NCI-H524 (cell line): ENCODE measurements around the gene DSCAML1.
A peak's percentile ranks its signal among the peaks of the same experiment; 100 is the strongest.

ENCODE experiments used
- DNase-seq, 2 experiments: peaks; one replicate each; lab custom pipeline; 2025; lab: John Stamatoyannopoulos, UW

DSCAML1 gene

GRCh38 chr11:117547195-117547850 lies 249.7 kb downstream of the DSCAML1 start:
- no peak for DNase-seq

DNA sequence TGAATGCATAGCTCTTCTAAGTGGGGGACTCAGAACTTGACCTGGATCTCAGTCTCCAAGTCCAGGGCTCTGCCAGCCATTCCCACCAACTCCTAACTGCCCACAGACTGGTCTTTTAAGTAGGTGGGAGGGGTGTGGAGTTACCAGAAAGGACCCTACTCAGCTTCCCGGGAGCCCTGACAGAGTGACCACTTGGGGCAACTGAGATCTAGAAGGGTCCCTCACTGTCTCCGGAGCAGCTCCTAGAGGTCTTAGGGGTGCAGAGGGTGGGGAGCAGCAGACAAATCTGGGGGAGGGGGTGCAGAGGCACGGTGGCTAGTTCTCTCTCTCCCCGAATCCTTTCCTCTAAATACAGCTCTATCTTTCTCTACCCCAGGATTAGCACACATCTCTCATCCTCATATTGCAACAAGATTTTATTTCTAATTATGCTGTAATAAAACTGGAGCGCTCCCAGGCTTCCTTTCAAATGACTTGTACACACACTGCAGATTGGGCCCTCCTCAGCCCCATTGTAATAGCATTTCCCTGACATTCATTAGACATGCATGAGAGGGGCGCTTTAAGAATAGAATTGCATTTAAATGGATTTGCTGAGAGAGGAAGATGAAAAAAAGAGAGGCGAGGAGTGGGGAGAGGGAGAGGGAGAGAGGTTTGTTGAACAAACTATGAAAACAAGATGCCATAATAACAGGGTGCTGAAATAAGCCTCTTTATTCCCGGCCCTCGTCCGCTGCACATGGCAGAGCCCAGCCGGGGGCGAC lies 250.4 kb downstream of the DSCAML1 start:
- DNase-seq: no peak

- no peak for DNase-seq
Observed at GRCh38 chr11:117545706-117546105, 251.3 kb downstream of the DSCAML1 start.

DNA sequence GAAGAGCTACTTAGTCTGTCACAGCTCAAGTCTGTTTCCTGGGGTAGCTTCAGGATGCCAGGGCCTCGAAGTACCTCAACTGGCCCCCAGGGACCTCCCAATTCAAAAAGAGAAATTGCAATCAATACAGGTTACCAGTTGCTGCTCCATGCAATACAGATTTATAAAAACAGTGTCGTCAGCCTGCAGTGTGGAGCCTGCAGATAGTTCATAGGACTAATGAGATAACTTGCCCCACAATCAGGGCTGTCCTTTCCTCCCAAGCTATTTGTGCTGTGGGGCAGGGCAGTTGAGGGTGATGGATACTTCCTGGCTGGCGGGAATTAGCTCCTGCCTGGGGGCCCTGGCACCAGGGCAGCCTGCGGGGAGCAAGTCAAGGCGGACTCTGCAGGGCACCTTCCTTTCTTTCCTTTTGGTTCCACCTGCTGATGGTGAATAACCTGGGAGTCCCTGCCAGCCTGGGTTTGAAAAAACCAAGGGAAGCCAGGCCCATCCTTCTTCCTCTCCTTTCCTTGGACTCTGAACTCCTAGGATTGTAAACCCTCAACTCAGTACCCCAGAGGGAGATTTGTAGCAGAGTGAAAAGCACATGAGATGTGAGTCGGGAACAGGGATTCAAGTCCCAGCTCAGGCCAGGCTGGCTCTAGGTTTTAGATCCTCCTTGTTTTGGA lies 252.8 kb downstream of the DSCAML1 start:
- DNase-seq: no peak

- no peak for DNase-seq
Observed at GRCh38 chr11:117541211-117541610, 255.8 kb downstream of the DSCAML1 start.

- no peak for DNase-seq
Observed at GRCh38 chr11:117538263-117539135, 258.5 kb downstream of the DSCAML1 start.

DNA sequence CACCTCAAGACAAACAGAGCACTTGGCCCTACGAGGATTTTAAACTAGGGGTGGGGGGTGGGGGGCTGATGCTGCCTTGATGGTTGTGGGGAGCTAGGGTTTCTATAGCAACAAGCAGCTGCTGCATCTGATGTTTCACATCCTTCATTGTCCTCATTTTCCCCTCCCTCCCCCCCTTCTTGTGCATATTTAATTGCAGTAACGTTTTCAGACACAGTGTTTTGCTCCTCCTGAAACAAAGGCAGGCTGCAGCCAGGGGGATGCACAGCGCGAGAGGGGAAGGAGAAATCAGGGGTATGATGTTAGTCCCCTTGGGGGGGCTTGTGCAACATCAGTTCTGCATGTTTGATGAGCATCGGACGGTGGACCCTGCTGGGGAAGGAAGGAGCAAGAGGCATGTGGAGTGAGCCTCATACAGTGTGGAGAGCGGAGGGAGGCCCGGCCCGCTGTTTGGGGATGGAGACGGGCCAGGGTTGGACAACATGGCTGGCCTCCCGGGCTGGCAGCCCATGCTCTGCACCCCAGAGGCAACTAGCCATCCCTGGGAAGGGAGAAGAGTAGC lies 261.1 kb downstream of the DSCAML1 start:
- peak in 1 of 2 experiments; percentile 28 for DNase-seq

- DNase-seq: peak in 1 of 2 experiments; percentile 11
Observed at GRCh38 chr11:117535201-117535849, 261.7 kb downstream of the DSCAML1 start.

- DNase-seq: no peak
Observed at GRCh38 chr11:117532568-117532967, 264.4 kb downstream of the DSCAML1 start.

GRCh38 chr11:117529816-117530215 lies 267.2 kb downstream of the DSCAML1 start:
- DNase-seq: no peak

DNA sequence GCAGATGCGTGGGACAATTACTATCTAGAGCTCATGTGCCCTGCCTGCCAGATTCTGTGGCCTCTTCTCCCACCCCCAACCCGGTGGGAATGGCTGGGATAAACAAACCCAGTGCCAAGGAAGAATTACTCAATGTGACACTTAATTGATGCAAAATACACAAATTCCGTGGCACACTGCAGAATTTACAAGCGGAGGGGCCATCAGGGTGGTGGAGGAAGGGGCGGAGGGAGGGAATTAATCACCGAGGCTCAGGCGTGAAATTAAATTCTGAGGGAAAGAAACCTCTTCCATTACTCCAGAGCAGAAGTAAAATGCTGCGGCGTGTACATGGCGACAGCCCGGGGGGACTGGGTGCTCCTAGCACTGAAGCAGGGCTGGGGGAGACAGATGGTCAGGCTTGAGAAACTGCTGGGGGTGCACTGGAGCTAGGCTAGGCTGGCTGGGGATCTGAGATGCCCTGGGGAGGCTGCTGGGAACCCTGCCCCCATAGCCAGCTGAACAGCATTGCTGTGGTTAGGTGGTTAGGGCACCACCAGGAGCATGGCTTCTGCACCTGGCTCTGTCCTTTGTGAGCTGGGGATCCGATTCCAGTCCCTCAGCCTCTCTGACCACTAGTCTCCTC lies 268.8 kb downstream of the DSCAML1 start:
- peak; percentile 68 to 89 for DNase-seq

GRCh38 chr11:117527271-117527670 lies 269.7 kb downstream of the DSCAML1 start:
- DNase-seq: no peak

DNA sequence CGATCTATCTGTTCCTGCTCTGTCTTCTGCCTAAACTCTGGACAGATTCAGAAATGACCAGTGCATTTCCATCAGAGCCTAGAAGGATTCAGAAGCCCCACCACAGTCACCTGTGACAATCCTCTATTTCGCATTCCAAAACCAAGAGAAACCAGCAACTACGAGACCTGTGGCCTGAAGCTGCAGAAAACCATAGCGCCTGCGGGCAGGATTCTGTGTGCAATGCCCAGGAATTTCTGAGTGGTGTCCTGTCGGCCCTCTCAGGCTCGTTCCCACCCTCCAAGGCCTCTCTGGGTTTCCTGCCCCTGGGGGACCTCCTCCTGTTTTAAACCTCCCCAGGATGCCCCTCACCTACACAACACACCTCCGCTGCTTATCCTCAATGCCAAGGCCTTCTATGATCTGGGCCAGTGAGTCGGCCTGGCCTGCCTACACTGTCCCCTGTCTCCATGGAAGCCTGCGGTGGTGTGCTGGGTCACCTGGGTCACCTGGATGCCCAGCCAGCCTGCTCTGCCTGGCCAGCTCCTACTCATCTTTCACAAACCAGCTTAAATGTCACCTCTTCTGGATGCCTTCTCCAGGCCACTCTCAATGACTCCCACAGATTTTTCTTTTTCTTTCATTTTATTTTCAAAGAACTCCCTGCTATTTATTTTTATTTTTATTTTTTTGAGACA lies 271.0 kb downstream of the DSCAML1 start:
- no peak for DNase-seq

- DNase-seq: no peak
Observed at GRCh38 chr11:117524468-117525183, 272.4 kb downstream of the DSCAML1 start.

- no peak for DNase-seq
Observed at GRCh38 chr11:117523680-117524079, 273.3 kb downstream of the DSCAML1 start.

DNA sequence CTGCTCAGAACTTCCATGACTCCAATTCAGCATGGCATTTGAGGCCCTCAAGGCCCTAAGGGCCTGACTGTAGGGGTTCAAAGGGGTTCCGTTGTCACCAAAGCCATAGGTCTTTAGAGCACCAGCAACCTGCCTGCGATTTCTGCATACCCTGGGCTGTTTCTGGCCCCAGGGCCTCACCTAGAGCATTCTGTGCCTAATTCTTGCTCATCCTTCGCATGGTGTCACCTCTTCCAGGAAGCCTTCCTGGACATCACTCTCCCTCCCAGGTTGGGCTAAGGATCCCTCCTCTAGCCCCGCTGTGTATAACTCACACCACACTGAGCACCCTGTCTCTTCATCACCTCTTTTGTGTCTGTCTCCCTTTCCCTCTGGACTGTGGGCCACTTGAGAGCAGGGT lies 275.0 kb downstream of the DSCAML1 start:
- DNase-seq: no peak

DNA sequence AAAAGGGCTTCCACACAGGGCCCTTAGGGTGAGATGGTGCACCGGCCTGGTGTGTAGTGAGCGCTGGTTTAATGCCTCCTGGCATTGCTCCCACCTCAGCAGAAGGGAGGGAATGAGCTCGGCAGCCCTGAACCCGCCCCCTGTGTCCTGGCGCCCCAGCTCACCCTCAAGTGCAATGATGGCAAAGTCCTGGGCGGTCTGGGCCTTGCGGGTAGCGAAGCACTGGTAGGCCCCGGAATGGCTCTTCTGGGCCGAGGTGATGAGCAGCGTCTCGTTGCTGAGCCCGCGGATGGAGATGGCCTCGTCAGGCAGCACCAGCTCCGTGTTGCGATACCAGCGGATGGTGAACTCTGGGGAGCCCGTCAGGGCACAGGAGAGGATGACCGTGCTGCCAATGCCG lies 276.1 kb downstream of the DSCAML1 start:
- DNase-seq: no peak

GRCh38 chr11:117520201-117520600 lies 276.8 kb downstream of the DSCAML1 start:
- no peak for DNase-seq

- DNase-seq: no peak
Observed at GRCh38 chr11:117519590-117519989, 277.4 kb downstream of the DSCAML1 start.
